Endometrial microvascular endothelial cells (primary cell): ENCODE data around the gene LRTM2. TPM values are rescaled to one million over a fixed set of nuclear protein-coding genes. Genes with fewer than 3 reads are reported as not detected.

Experiments used
- in situ Hi-C: cut with HindIII; loops from 2 replicates; pipeline ENCODE4 v1.10.0; 2017; ENCODE audit warnings: low sequenced_read_pairs, low pct_unique_long_range_greater_than_20kb; ENCODE audit errors: inconsistent ontology term
- total RNA-seq: library from RNA; depleted of rRNA; stranded (reverse); fragments of >200 nt; gene quantifications from one replicate; pipeline ENCODE4 v1.2.3, GENCODE V29; 2015; ENCODE audit errors: inconsistent ontology term

Gene LRTM2
- total RNA-seq, 1 donor from 2014 or later = not detected

DNA sequence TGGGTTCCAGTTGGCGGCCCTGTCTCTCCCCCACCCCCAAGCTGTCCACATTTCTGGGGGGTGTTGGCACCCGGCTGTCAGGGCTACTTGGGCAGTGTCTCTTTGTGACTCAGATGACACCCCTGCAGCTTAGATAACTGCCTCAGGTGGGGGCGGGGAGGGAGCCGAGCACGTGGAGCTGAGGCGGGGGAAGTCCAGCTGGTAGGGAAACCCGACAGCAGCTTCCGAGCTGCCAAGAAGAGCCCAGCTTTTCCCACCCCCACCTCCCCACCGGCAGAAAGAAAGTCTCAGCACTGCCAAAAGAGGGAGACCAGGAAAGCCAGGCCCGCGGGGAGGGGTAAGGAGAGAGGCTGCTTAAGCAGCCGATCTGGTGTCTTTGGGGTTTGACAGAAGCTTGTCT is 1.4 kb downstream of the LRTM2 start:
- in situ Hi-C loops = loop anchor here (25.0 kb wide), 1 partner anchor 115 kb away; no protein-coding TSS in a partner anchor

DNA sequence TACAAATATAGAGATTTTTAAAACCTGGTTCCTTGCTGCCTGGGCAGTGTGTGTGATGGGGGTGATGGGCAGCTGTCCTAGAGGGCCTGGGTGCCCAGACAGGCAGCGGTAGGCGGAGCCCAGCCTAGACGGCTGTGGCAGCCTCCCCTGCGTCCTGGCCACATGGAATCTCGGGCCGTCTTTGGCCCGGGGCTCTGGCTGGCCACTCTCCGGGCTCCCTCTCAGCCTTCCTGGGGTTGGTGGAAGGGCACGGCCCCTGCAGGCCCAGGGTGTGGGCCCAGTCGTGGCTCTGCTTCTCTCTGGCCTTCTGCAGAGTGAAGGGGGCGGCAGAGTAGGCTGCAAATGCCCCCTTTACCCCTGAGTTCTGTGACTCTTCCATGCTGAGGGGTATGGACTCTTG is 2.3 kb downstream of the LRTM2 start:
- in situ Hi-C loops = loop anchor here (25.0 kb wide), 1 partner anchor 115 kb away; no protein-coding TSS in a partner anchor

DNA sequence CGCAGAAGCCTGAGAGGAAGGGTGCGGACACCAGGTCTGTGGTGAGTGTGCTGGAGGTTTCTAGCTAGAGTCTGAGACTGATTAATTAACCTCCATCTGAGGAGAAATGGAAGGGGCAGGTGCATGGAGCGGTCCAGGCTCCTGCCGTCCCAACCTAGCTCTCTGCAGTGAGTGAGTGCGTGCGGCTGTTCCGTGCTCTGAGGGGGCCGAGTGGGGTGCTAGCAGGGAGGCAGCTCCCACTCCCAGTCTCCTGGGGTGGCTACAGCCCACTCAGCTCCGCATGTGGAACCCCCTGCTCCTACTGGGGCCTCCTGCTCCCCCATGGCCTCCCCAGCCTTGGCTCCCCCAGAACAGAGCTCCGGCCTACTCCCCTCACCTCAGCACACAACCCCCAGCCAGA is 2.9 kb downstream of the LRTM2 start:
- in situ Hi-C loops = loop anchor here (25.0 kb wide), 1 partner anchor 114 kb away; no protein-coding TSS in a partner anchor

DNA sequence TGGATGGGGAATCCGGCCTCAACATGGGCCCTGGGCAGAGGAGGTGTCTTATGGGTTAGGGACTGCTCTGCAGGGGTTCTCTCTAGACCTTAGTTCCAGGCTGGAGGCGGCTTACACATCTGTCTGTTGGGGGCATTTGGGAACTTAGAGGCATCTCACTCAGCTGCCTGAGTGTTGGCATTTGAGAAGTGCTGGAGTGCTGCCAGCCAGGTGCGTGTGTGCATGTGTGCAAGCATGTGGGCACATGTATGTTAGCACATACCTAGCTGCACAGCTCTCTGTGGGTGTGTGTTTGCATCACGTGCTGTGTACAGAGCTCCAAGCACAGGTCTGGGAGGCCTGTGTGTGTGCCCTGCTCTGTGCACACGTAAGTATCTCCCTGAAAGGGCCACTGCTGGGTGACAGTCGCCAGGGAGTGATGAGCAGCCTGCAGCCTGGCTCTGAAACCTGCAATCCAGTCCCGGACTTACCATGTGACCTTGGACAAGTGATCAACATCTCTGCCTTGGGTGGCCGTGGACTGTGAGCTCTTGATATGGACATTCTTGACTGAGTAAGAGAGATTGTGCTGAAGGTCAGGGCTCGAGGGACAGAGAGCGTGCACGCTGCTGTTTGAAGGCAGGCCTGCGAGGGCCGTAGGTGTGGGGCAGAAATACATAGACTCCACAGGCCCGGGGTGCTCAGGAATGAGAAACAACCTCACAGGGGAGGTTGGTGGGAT is 5.2 kb downstream of the LRTM2 start:
- in situ Hi-C loops = no loop called here

DNA sequence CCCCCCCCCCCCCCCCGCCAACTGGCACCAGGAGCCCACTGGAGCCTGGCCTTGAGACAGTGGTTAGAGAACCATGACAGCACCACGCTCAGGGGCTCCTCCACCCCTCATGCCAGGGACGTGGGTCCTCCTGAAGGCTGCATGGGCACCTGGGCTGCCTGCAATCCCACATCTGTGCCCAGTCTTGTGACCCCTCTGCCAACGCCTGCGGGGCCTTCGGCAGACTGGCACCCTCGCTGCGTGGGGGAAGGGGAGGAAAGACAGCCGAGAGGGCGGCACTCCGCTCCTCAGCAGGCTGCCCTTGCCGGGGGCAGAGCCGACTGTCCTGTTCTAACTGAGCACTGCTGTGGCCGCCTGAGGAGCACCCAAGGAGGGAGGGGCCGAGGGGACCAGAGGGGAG is 6.0 kb downstream of the LRTM2 start:
- in situ Hi-C loops = no loop called here

DNA sequence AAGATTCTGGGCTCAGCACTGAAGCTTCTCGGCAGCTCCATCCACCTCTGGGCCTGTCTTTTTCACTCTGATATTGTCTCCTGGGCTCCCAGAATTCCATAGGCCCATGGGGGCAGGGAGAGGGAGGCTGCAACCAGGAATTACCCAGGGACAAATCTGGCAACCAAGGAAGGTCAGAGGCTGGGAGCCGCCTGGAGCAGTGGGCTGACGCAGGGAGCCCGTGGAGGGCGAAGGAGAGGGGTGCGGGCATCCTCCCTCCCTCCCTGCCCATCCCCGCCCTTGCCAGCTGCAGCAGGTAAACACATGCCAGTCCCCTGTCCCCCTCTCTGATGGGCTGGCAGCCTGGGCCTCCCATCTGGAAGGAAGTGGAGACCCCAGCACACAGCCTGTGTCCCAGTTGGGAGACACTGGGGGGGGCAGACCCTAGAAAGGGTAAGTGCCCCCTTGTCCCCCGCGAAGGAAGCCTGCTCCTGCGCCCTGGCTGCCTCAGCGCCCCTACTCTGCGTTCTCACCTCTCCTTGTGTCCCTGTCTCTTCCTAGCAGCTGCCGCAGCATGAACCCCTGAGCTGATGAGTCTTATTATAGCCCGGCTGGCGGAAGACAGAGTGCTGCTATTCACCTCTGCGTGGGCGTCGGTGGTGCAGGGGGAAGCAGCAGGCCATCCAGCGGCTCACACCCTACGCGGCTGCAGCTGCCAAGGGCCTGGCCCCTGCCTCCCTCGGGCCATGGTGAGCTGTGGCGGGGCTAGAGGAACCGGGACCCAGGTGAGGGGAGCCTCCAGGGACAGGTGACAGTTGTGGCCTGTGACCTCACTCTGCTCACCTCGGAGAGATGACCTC is 6.7 kb downstream of the LRTM2 start:
- in situ Hi-C loops = no loop called here

DNA sequence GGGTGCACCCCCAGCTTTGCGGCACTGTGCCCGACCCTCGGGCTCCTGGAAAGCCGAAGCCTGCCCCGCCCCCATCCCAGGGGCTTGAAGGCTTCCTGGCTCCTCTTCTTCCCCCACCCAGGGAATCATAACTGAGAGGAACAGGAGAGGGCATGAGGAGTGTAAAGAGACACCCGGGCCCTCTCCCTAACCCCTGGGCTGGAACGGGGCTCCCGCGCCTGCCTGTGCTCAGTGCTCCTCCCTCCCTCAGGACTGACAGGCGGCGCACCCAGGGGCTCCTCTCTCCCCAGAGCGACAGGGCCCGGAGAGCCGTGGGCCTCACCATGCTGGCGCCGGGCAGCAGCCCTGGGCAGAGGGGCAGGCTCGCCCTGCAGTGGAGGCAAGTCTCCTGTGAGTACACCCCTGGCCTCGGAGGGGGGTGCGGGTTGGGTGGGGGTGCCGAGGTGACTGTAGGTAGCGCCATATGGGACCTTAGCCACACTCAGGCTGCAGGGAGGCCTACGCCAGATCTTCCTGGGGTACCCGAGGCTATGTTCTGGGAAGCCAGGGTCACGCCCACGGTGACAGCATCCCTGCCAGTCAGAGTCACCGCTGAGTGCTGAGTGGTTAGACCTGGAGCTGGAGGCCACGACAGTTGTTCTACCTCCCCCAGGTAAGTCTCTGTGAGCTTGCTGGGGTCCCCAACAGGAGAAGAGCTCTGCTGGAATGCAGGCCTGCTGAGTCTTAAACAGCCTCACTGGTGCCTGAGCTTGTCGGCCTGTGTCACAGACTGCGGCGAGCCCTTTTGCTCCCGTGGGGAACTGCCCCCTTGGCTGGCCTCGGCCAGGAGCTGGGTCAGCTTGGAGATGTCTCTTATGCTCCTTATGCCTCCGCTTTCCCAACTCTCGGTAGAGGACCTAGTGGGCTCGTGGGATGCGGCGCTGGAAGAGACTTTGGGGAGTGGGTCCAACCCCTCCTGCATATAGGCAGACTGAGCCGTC is 7.8 kb downstream of the LRTM2 start:
- in situ Hi-C loops = no loop called here

DNA sequence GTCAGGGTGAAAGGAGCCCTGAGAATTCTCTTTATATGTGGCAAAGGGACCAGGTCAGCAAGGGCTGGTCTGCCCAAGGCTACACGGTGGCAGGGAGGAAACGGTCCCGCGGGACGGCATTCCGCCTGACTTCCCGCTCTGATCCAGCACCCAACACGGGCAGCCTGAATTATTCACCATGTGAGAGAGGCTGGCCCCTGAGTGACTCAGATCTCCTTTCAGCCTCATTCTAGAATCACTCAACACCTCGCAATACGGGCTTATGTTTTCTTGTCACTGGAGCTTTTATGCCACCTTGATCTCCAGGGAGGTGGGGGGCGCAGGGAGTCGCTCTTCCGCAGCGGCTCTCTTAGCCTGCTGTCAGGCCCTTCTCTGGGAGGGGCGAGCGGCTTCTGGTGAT is 8.5 kb downstream of the LRTM2 start:
- in situ Hi-C loops = no loop called here

DNA sequence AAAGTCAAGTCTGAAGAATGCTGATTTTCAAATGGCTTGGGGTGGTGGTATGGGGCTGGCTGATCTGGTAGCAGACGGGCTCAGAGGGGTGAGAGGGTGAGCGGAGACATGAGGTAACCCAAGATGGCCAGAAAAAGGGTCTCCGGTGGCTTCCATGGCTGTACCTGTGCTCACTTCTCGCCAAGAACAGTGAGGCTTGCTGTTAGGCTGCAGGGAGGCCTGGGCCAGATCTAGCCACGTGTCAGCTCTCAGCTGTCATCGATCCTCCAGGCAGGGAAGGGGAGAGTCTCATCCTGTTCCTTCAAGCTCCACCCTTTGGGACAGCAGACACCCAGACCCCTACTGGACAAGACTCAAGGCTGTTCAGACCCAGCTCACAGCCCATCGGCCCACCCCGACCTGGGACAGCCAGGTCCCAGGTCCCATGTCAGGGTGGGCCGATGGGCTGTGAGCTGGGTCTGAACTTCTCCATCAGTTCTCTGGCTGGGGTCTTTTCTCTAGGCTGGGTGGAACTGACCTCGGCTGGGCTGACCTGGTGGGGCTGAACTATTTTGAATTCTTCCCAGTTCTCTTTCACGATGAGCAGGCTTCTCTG is 9.0 kb downstream of the LRTM2 start:
- in situ Hi-C loops = no loop called here

DNA sequence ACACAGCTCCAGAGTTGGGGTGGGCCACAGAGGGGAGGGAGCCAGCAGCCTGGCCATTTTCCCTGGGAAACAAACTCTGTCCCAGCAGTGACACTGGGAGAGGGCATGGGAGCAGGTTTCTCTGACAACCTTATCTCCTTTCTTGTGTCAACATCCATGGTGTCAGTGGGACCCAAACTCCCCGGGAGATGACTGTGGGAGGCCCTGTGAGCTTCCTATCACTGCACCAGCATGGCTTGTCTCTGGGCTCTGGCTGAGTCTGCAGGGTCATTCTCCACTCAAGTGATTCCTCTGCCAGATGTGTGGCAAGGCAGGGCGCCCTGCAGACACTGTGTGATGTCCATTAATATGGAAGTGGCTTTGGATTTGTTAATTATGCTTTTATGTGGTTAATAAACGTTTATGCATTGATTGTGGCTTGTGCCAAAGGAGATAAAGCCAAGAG is 10.1 kb downstream of the LRTM2 start:
- in situ Hi-C loops = no loop called here

DNA sequence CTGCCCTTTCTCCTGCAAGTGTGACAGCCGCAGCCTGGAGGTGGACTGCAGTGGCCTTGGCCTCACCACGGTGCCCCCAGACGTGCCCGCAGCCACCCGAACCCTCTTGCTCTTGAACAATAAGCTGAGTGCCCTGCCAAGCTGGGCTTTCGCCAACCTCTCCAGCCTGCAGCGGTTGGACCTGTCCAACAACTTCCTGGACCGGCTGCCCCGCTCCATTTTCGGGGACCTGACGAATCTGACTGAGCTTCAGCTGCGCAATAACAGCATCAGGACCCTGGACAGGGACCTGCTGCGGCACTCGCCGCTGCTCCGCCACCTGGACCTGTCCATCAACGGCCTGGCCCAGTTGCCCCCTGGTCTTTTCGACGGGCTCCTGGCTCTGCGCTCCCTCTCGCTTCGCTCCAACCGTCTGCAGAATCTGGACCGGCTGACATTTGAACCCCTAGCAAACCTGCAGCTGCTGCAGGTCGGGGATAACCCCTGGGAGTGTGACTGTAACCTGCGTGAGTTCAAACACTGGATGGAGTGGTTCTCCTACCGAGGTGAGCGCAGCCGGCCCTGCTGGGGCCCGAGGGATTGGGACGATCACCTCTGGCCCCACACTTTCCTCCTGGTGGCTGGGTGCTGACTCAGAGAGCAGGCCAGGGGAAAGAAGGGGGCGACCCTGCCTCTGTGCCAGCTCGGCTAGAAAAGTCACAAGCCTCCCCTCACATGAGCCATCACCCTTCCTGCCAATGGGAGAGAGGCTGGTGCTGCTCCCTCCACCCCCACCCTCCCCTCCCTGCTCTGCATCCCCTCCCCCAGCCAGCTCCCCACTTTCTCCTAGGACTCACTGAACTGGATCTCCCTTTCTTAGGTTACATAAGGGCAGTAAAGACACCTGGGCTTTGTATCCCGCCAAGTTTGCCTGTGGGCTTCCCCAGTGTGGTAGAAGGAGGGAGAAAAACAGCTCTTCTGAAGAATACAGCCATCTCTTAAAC is 10.9 kb downstream of the LRTM2 start:
- in situ Hi-C loops = no loop called here

DNA sequence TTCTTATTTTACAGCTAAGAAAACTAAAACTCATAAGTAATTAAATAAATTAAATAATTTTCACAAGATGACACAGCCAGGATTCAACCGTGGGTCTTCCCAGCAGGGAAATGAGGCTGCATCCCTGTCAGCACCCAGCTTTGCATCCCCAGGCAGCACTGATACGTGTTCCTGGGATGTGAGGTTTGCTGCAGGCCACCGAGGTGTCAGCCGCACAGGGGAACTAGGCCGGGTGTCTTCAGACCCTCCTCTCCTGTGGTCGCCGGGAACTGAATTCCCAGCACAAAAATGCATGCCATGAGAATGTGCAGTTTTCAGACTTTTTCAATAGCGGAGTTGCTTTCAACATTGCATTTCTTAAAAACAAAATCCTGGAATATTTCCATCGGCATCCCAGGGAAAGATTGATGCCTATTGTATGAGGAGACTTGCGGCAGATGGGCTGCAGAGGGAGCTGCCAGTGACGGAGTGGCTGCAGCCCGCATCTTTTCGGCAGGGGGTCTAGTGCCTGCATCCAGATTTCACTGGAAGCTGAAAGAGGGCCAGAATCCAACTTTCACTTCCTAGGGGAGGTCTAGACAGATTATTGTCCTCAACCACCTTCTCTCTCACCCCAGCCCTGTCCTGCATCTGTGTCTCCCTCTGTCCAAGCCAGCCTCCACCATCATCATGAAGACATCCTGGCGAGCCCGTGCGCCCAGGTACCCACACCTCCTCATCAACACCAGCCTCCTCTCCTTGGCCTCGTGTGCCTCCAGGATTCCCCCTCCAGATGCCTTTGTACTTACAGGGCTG is 12.6 kb downstream of the LRTM2 start:
- in situ Hi-C loops = no loop called here

DNA sequence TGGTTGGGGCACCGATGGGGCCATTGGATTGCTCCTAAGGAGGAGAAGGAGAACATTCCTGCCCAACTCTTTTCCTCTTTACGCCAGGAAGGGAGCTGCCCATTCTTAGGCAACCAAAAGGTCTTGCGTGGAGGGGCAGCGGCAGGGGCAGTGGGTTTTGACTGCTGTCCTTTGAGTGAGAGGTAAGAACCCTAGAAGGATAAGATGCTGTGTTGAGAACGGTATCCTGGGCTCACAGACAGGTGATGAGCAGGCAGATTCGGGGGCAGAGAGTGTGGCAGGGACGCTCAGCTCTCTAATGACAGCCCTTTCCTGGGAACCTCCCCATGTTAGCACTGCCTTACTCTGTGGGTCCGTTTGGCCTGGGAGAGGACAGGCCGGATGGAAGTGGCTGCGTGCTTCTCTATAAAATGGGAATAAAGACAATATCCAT is 13.2 kb downstream of the LRTM2 start:
- in situ Hi-C loops = no loop called here

DNA sequence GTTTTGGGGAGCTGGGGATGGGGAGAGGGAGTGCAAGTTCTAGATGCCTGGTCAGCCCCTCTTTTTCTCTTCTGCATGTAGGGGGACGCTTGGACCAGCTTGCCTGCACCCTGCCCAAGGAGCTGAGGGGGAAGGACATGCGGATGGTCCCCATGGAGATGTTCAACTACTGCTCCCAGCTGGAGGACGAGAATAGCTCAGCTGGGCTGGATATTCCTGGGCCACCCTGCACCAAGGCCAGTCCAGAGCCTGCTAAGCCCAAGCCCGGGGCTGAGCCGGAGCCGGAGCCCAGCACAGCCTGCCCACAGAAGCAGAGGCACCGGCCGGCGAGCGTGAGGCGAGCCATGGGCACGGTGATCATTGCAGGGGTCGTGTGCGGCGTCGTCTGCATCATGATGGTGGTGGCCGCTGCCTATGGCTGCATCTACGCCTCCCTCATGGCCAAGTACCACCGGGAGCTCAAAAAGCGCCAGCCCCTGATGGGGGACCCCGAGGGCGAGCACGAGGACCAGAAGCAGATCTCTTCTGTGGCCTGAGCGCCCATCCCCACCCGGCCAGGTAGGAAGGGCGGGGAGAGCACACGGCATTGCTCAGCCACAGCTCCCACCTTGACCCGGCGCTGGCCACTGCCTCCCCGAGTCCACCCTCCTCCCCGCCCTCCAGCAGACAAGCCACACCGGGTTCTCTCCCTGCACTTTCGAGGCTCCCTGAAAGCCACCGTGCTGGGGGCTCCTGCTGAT is 14.0 kb downstream of the LRTM2 start:
- in situ Hi-C loops = no loop called here

DNA sequence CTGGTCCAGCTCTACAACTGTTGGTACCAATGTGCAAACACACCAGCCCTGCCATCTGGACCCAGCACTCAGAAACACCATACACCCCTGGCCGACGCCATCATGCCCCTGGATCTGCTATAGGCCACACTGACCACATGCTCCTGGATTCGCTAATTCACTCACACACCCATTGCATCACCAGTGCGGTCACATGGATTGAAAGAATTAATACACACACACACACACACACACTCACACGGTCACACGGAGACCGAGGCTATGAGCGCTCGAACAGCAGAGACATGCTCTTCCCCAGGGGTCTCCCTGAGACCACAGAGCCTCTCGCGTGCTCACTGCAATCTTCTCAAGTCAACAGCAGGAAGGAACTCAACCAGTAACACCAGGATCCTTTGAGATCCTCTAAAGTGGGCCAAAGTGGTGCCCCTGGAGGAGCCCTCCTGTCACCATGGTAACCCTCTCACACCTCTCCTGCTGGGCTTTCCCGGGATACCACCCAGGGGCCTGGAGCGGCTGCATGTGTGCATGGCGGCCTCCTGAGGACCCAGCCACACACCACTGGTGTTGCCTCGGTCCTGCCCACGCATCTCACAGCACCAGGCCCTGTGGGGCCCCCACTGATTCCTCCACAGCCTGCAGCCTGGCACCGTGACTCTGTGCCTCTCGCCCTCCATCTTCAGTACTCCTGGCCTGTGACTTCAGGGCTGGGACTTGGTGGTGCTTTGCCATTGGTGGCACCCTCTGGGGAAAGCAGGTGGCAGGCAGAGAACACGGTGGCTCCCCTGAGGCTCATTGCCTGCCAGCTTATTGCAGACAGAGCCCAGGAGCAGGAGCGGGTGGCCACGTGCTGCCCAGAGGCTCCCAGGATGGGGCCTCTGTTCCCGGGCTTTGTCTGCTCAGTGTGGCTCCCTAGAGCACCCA is 15.1 kb downstream of the LRTM2 start:
- in situ Hi-C loops = no loop called here
